Naive B cell (primary cell): ENCODE measurements around the gene ALG6. TPM values are rescaled to one million over a fixed set of nuclear protein-coding genes. Genes with fewer than 3 reads are reported as not detected.

Experiments used
- ATAC-seq, 2 donors: fragments of 150-1000 bp; cut with Tn5 transposase; 2 replicates each; pipeline ENCODE4 v1.10.0; 2021; ENCODE audit warnings: low read depth in 2 of 2, mild to moderate bottlenecking in 2 of 2, moderate library complexity in 2 of 2
- DNase-seq: peaks from one replicate; pipeline ENCODE4 v3.0.0; 2022
- H3K27ac Mint-ChIP-seq, 6 donors: one replicate each; pipeline ENCODE4 v1.8.0; 2020 to 2022; ENCODE audit warnings: mild to moderate bottlenecking in 6 of 6, mixed read lengths in 6 of 6, moderate library complexity in 5 of 6, inconsistent platforms in 2 of 6
- H3K27me3 Mint-ChIP-seq, 3 donors: one replicate each; pipeline ENCODE4 v1.8.0; 2021 to 2022; ENCODE audit warnings: mixed read lengths in 3 of 3, mild to moderate bottlenecking in 1 of 3
- H3K36me3 Mint-ChIP-seq, 2 donors: one replicate each; pipeline ENCODE4 v1.8.0; 2020 to 2022; ENCODE audit warnings: mixed read lengths in 2 of 2, inconsistent platforms in 1 of 2, mild to moderate bottlenecking in 1 of 2
- H3K4me1 Mint-ChIP-seq, 3 donors: one replicate each; pipeline ENCODE4 v1.8.0; 2020 to 2022; ENCODE audit warnings: mixed read lengths in 3 of 3, inconsistent platforms in 1 of 3, mild to moderate bottlenecking in 1 of 3, moderate library complexity in 1 of 3
- H3K4me3 Mint-ChIP-seq, 8 donors: one replicate each; pipeline ENCODE4 v1.8.0; 2020 to 2022; ENCODE audit warnings: mild to moderate bottlenecking in 8 of 8, mixed read lengths in 8 of 8, moderate library complexity in 8 of 8, inconsistent platforms in 2 of 8
- H3K9me3 Mint-ChIP-seq, 7 donors: one replicate each; pipeline ENCODE4 v1.8.0; 2020 to 2022; ENCODE audit warnings: mixed read lengths in 7 of 7, mild to moderate bottlenecking in 5 of 7, inconsistent platforms in 2 of 7, moderate library complexity in 1 of 7
- polyA plus RNA-seq, 6 donors: library from polyadenylated mRNA; unstranded; fragments of 300-500 nt; fragmentation: Illumina TruSeq; gene quantifications; one replicate each; pipeline ENCODE4 v1.2.3, GENCODE V29; 2021; ENCODE audit warnings: low read depth in 6 of 6

Gene ALG6
- polyA plus RNA-seq = 10 to 100 TPM; 13.4 to 35.8 (median 22.6) TPM

DNA sequence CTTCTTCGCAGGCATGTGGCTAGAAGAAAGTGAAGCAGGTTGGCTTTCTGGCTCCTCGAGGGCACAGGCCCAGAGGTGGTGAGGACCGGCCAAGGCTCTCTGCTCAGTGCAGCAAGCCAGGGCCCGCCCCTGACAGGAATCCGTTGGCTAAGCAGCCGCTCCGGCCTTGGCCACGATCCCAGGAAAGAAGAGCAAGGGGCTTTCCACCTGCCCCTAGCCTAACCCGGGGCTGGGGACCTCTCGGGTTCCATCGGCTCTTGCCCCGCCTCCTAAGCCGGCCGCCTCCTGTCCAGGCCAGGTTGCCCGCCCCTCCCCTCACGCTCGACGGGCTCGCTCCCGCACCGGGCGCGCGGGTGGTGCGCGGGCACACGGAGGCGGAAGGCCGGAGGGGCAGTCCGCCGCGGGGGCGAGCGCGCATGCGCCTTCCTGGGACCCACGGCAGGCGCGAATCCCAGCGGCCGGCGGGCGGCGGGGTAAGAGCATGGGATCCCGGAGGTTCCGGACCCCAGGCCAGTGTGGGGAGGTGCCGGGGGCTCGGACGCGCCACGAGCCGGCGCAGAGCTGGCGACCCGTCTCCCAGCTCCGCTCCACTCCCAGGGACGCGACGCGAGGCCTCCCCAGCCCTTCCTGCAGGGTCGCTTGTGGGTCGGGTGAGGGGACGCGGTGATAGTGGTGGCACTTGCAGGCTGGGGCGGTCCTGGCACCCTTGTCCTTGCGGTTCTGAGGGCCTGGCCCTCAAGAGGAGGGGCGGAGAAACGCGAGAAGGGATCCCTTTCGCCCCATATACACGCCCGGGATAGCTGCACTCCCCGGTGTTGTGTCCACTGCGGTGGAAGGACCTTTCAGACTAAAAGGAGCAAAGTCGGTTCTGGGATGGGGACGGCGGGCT lies at the start of gene ALG6:
ALG6 (plus strand) TSS at position 413 of the 889 bp plus-strand sequence. CDS start 3,351 bp downstream, outside the sequence.
- DNase-seq (peak; percentile 96), ATAC-seq (peak; percentile 87 to 91)
- Mint-ChIP-seq H3K36me3 (peaks cover 8 to 9% of the 10 kb centered on the region in 2 donors), H3K9me3 (no peaks in the 10 kb centered on the region), H3K4me3 (peak within 1 kb of the TSS; percentile 92 to 98 (median 96)), H3K27ac (peak within 1 kb of the TSS; percentile 61 to 96 (median 86)), H3K27me3 (peaks cover 0 to 11% (median 0%) of the 10 kb centered on the region in 3 donors), H3K4me1 (peaks cover 13 to 22% (median 18%) of the 10 kb centered on the region in 3 donors)

DNA sequence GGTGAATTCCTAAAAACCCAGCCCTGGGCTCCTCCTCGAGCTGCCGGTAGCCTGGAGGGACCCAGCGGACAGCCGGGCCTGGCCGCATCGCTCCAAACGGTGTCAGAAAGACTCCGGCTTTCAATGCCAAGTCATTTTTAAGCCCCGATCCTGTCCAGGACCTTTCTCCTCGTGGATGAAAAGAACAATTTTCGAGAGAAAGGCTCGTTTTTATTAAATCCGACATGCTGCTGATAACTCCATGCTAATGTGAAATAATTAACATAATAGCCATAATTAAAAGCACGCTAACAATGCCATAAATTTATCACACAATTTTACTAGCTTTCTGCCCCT lies 49.6 kb upstream of the ALG6 start:
- Mint-ChIP-seq H3K4me1 (peaks cover 18 to 35% (median 28%) of the 10 kb centered on the region in 3 donors), H3K27ac (peak overlapping the region in 5 of 6 donors; percentile 58 to 94 (median 90)), H3K36me3 (peaks cover 11 to 27% of the 10 kb centered on the region in 2 donors), H3K27me3 (peaks cover 57 to 77% (median 67%) of the 10 kb centered on the region in 3 donors), H3K4me3 (peak overlapping the region; percentile 45 to 79 (median 72)), H3K9me3 (peaks cover 5 to 42% (median 29%) of the 10 kb centered on the region in 7 donors)
- no peak for ATAC-seq
- no peak for DNase-seq

DNA sequence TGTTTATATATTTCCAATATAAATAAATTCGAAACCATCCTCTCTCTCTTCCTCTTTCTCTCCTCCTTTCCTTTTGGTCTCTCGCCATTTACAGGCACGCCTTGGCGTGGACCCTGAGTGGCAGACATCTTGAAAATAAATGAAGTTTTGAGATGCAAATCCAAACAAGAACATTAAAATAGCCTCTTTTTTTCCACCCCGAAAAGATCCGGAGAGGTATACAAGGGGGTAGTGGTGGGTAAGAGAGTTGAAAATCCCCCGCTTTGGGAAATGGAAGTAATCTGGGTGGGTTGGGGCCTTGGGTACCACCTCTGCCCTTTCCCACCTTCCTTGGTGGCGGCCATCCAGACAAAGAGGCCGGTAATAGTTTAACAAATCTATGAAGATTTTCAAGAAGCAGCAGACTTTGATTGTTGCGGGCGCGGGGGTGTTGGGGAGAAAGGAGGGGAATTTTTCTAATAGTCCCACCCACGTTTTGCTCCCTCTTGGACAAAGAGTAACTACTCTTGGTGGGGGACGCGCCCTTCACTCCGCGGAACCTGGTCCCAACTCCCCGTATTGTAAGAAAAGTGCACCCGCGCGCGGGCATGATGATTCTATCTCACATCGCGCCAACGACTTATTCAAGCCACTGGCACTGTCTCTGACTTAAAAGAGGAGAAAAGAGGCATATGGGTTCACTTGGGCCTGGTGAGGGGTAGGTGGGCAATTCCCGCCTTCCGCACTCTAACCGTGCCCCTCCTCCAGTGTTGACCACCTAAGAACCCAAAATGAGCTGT lies 49.0 kb upstream of the ALG6 start:
- DNase-seq = no peak
- Mint-ChIP-seq H3K27ac (peak overlapping the region in 5 of 6 donors; percentile 75 to 94 (median 93)), H3K4me1 (peaks cover 18 to 35% (median 28%) of the 10 kb centered on the region in 3 donors), H3K36me3 (peaks cover 11 to 27% of the 10 kb centered on the region in 2 donors), H3K4me3 (peak overlapping the region; percentile 45 to 79 (median 72)), H3K27me3 (peaks cover 55 to 72% (median 64%) of the 10 kb centered on the region in 3 donors), H3K9me3 (peaks cover 5 to 42% (median 29%) of the 10 kb centered on the region in 7 donors)
- ATAC-seq = no peak

DNA sequence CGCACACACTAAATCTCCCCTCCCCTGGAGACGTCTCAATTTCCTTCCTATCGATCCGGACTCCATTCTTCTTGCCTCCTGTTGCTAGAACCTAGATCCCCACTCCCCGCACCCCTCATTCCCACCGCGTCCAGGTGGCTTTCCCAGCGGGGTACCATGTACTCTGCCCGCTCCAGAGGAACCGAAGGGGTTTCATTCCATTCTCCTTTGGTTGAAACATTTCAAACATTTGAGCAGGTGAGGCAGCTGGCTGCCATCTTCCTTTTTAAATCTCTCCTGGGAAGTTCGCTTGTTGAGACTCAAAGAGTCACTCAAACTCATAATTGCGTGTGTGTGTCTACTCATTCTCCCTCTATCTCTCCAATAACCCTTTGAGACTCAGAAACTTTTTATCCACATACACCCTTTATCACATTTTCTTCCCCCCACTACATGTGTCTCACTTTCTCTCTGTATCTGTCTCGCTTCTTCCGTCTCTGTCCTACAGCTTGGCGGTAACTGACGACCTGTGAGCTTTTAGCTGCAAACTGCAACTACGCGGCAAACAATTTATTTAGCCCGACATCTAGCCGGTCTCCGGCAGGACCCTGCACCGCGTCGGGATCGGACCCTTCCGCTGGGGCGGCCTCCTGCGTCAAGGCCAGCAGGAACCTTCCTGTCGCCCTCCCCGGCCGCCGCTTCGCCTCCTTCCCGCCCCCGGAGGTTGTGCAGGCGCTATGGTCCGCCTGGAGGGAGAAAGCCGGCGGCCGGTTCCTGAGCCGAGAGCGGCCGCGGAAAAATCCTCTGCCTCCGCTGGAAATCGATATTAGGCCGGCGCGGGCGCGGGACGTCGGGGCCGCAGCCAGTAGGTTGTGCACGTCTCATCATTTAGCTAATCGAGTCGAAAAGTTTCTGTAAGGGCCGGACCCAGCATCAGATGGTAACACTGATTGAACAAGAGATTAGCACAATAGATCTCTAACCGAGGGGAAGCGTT lies 48.1 kb upstream of the ALG6 start:
- Mint-ChIP-seq H3K4me1 (peaks cover 19 to 35% (median 24%) of the 10 kb centered on the region in 3 donors), H3K27ac (peak overlapping the region in 5 of 6 donors; percentile 75 to 96 (median 94)), H3K36me3 (peaks cover 11 to 27% of the 10 kb centered on the region in 2 donors), H3K9me3 (peaks cover 5 to 44% (median 29%) of the 10 kb centered on the region in 7 donors), H3K27me3 (peaks cover 49 to 65% (median 57%) of the 10 kb centered on the region in 3 donors), H3K4me3 (peak overlapping the region; percentile 42 to 79 (median 66))
- DNase-seq = no peak
- ATAC-seq = no peak

DNA sequence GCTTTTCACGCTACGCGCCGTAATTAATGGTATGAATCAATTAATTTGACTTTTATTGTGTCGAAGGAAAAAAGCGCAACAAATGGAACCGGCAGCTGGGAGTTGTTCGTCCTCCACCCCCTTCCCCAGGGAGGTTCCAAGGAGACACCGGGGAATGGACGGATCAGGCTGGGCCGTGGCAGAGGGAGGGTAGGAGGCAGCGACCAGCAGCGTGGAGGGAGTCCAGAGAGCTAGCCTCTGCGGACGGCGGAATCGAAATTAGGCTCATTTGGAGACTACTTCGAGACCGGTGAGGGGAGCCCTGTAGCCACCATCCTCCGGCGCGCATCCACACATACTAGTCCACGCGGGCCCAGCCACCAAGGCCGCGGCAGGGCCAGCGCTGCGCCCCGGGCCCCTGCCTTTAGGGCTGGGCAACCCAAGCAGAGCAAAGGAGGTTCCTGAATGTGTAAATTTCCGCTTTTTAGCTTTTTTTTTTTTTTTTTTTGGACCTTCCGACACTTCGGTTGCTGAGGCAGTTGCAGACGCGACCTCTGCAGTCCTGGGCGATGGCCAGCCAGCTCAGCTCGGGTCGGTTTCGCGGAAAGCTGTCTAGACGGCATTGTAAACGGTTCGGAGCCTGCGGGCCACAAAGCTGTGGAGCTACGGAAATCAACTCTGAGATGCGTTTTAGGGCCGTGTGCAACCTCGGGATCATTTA lies 47.3 kb upstream of the ALG6 start:
- peaks cover 5 to 47% (median 29%) of the 10 kb centered on the region in 7 donors for H3K9me3 Mint-ChIP-seq
- no peak for ATAC-seq
- no peak for DNase-seq
- peaks cover 45 to 61% (median 54%) of the 10 kb centered on the region in 3 donors for H3K27me3 Mint-ChIP-seq
- H3K27ac Mint-ChIP-seq = peak overlapping the region in 4 of 6 donors; percentile 90 to 98 (median 94)
- H3K4me1 Mint-ChIP-seq = peaks cover 22 to 38% (median 28%) of the 10 kb centered on the region in 3 donors
- peak overlapping the region in 7 of 8 donors; percentile 36 to 84 (median 69) for H3K4me3 Mint-ChIP-seq
- H3K36me3 Mint-ChIP-seq = peaks cover 11 to 27% of the 10 kb centered on the region in 2 donors

DNA sequence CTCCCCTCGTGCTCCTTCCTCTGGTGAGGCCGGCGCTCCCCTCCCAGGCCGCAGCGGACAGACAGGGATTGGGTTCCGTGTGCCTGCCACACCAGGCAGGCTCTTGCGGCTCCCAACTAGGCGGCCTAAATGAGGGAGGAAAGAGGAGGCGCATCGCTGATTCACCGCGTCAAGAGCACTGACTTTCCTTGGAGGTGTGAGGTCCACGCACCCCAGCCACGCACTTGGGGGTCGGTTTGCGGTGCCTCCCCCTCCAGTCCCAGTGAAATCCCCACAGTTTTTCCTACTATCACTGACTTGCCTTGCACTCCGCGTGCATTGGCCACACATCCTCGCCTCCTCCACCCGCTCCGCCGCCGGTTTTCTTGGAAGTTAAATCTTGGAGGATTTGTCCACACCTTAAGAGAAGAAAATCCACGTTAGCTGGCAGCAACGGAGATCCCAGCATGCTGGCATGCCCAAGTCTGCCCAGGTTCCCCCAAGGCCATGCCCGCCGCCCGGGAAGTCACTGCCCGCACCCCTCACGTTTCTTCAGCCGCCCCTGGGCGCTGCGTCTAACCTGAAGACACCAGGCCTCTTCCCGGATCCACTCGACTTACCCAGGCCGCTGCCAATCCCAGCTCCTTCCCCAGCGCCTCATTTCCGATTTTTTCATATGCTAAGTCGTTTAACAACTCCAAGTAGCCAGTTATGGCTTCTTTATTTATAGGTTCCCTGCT lies 46.2 kb upstream of the ALG6 start:
- Mint-ChIP-seq H3K27ac (peak overlapping the region; percentile 24 to 99 (median 92)), H3K4me1 (peaks cover 22 to 38% (median 28%) of the 10 kb centered on the region in 3 donors), H3K36me3 (peaks cover 11 to 27% of the 10 kb centered on the region in 2 donors), H3K9me3 (peaks cover 5 to 51% (median 28%) of the 10 kb centered on the region in 7 donors), H3K27me3 (peaks cover 45 to 58% (median 48%) of the 10 kb centered on the region in 3 donors), H3K4me3 (peak overlapping the region; percentile 71 to 92 (median 87))
- no peak for ATAC-seq
- no peak for DNase-seq

GRCh38 chr1:63321785-63322113 lies 45.7 kb upstream of the ALG6 start:
- Mint-ChIP-seq H3K4me1 (peaks cover 22 to 37% (median 28%) of the 10 kb centered on the region in 3 donors), H3K9me3 (peaks cover 5 to 53% (median 31%) of the 10 kb centered on the region in 7 donors)
- no peak for DNase-seq

GRCh38 chr1:63322114-63322943 lies 45.1 kb upstream of the ALG6 start, which contains the start of gene FOXD3:
TSS of gene FOXD3 (plus strand) at chr1:63322567. CDS start at chr1:63323059, 492 bp downstream.
- Mint-ChIP-seq H3K36me3 (peaks cover 11 to 30% of the 10 kb centered on the region in 2 donors), H3K4me3 (peak within 1 kb of the TSS; percentile 80 to 93 (median 90)), H3K27ac (peak within 1 kb of the TSS in 5 of 6 donors; percentile 65 to 99 (median 96)), H3K27me3 (peaks cover 52 to 60% (median 53%) of the 10 kb centered on the region in 3 donors), H3K9me3 (peaks cover 5 to 59% (median 33%) of the 10 kb centered on the region in 7 donors), H3K4me1 (peaks cover 22 to 38% (median 28%) of the 10 kb centered on the region in 3 donors)
- DNase-seq (no peak), ATAC-seq (peak; percentile 35 to 41)

More at GRCh38 chr1:63321785-63322113, 45.7 kb upstream of the ALG6 start:
- Mint-ChIP-seq H3K4me3 (peak overlapping the region; percentile 71 to 92 (median 87)), H3K36me3 (peaks cover 11 to 27% of the 10 kb centered on the region in 2 donors), H3K27ac (peak overlapping the region in 5 of 6 donors; percentile 65 to 99 (median 95)), H3K27me3 (peaks cover 47 to 56% (median 49%) of the 10 kb centered on the region in 3 donors)
- ATAC-seq = no peak

- Mint-ChIP-seq H3K27ac (peak overlapping the region in 5 of 6 donors; percentile 44 to 97 (median 95)), H3K27me3 (peaks cover 55 to 62% (median 55%) of the 10 kb centered on the region in 3 donors), H3K9me3 (peaks cover 10 to 65% (median 38%) of the 10 kb centered on the region in 7 donors), H3K4me3 (peak overlapping the region; percentile 80 to 93 (median 89)), H3K4me1 (peaks cover 23 to 39% (median 36%) of the 10 kb centered on the region in 3 donors), H3K36me3 (peaks cover 11 to 35% of the 10 kb centered on the region in 2 donors)
- ATAC-seq (peak; percentile 49 to 54), DNase-seq (peak; percentile 62)
Observed at GRCh38 chr1:63322944-63323864, 44.2 kb upstream of the ALG6 start.
